GM19193 (cell line): ENCODE results near the gene GPR183.

ENCODE experiments used
- POLR2A ChIP-seq: IDR thresholded peaks from 4 replicates; pipeline ENCODE4 v1.6.1; 2011; ENCODE audit not compliant: insufficient read depth, insufficient read length; ENCODE audit errors: extremely low read depth

Gene GPR183

GRCh38 chr13:99294958-99295357 lies 12.2 kb downstream of the GPR183 start:
- no peak for TF ChIP-seq POLR2A

- no peak for TF ChIP-seq POLR2A
Observed at GRCh38 chr13:99294198-99294597, 13.0 kb downstream of the GPR183 start.

- no peak for TF ChIP-seq POLR2A
Observed at GRCh38 chr13:99293178-99293577, 14.0 kb downstream of the GPR183 start.

DNA sequence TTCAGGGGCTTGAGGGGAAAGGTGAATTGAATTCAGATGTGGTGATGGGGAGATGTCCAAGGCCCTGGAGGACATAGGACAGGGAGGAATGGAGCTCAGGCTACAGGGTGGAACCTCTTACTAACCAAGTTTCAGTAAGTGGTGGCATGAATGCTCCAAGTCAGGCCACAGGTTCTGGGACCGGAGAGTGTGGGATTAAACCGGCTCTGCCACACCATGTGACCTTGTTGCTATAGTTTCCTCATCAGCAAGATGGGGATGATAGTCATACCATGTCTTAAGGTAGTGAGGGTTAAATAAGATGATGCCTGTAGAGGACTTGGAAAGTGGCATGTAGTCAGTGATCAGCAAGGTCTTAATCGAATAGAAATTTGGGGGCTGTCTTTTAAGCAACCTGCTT lies 16.3 kb downstream of the GPR183 start:
- TF ChIP-seq POLR2A: no peak

GRCh38 chr13:99289674-99290337 lies 17.4 kb downstream of the GPR183 start:
- no peak for TF ChIP-seq POLR2A

- TF ChIP-seq POLR2A: no peak
Observed at GRCh38 chr13:99289271-99289670, 17.9 kb downstream of the GPR183 start.

DNA sequence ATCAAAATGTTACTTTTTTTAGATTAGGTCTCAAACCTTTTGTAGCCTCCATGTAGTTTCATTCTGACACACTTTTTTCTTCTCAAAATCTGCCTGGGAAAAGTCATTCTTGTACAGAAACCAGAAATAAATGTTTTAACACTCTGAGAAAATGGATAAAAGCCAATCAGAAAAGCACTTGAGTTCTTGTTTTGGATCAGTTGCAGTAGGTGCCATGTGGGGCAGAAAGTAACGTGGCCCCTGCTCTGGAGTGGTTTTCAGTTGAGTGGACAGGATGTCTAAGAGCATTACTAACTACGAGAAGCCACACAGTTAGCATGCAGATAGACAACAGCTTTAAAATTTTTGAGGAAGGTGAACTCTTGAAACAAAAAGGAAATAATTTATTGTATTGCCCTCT lies 19.1 kb downstream of the GPR183 start:
- no peak for TF ChIP-seq POLR2A

GRCh38 chr13:99287551-99287950 lies 19.6 kb downstream of the GPR183 start:
- TF ChIP-seq POLR2A: no peak

DNA sequence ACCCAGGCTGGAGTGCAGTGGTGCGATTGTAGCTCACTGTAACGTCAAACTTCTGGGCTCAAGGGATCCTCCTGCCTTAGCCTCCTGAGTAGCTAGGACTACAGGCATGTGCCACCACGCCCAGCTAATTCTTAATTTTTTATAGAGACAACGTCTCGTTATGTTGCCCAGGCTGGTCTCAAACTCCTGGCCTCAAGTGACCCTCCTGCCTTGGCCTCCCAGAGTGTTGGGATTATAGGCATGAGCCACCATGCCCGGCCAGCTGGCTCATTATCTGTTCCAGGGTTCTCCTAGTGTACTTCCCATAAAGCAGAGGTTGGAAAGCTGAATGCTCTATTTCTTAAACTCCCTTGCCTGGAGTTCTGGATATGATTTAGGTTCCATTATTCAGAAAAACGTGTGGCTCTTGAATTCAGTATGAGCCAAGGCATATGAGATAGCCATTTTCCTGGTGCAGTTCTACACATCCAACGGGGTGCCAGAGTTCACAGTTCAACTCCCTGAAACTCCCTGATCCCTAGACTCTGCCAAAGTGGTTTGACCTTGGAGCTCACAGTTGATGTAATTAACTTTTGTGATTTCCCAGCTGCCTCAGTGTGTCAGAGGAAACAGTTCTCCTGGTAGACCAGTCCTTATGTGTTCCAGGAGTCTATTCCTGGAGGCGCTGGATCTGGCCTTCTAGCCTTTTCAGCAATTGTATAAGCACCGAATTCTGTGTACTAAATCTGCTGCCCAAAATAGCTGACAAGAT lies 21.6 kb downstream of the GPR183 start:
- no peak for TF ChIP-seq POLR2A

DNA sequence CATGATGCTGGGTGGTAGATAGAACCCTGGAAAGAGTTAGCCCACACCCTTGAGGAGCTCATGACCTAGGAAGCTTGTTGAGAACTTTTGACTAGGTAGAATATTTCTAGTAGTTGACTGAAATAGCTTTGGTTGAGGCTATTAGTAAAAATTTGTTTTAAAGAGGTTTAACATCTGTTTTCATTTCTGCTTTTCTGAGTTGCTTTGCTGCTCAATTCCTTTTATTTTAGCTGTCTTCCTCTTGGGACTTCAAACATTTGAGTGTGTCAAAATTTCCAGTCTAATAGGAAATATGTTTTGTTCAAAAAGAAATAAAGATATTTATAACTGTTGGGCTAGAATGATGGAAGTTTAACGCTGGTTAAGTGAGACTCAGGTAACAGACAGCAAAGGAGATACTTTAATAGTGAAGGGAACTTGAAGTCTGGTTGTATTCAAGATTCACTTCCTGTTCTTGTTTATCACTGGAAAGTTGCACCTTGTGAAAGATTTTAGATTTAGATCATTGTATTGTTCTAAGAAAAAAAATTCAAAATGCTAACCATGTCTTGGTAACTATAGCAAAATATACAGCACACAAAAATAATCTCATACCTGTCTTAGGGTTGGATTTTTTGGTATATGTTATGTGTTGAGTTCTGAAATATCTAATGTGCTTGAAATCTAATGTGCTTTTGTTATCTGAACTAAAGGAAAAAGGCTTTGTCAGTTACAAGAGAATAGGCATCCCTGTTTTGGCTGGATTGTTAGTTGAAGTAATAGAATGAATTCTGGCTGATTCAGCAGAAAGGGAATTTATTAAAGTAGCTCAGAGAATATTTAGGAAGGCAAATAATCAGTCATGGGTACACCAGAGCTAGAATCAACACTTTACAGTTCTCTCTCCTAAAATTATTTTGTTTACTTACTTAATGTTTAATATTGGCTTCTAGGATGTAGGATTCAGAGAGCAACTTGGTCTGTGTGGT lies 24.7 kb downstream of the GPR183 start:
- no peak for TF ChIP-seq POLR2A

DNA sequence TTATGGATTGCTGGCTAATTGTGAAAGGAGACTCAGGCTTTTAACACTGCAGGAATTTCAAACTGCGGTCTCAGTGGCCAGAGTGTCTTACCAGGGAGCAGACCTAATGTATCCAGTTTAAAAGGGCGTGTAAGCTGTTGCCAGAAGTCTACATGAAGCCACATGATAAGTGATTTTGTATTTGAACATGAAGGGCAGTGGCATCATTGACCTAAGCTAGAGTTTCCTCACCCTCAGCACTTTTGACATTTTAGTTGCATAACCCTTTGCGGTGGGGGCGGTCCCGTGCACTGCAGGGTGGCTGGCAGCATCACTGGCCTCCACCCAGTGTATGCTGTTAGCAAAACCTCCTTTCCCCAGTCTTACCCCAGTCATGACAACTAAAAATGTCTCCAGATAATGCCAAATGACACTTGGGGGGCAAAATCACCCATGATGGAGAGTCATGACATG lies 25.4 kb downstream of the GPR183 start:
- TF ChIP-seq POLR2A: no peak

DNA sequence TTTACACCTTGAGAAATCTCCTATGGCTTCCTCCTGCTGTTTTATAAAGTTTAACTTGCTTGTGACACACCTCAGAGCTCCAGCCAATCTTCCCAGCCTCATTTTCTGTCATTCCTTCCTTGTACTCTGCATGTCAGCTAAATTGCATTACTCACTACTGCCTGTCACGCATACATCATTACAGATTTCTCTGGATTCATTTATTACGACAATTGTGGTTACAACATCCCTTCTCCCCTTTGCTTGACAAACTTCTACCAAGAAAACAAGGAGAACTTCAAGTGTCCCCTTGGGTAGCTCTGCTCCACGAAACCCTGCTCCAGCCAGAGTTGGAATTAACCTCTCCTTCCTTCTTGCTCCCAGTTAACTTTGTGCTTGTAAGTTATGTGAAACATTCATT lies 27.0 kb downstream of the GPR183 start:
- TF ChIP-seq POLR2A: no peak

DNA sequence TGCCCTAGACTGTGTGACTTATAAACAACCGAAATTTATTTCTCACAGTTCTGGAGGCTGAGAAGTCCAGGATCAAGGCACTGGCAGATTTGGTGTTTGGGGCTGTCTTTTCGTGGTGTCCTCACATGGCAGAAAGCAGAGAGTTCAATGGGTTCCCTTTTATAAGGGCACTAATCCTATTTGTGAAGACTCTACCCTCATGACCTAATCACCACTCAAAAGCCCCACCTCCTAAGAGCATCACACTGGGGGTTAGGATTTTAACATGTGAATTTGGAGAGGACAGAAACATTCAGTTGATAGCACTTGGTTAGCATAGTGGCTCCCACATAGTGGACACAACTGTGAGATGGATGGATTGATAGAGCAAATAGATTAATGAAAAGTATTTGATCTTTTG lies 27.6 kb downstream of the GPR183 start:
- no peak for TF ChIP-seq POLR2A

DNA sequence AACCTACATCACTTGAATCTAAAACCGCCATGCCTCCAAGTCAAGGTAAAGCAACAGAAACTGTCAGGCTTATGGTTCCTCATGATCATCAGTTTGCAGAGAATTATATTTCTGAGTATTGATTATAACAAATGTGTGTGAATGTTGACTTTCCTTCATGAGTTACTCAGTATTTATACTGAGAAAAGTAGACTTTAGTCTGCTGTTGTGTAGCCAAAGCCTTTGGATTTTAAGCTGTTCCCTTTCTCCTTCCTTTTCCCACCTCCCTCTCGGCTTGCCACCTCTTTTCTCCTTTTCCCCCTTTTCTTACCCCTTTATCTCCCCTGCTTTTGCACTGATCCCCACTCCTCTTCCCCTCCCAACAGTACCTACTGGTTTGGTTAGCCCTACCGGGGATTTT lies 28.4 kb downstream of the GPR183 start:
- TF ChIP-seq POLR2A: no peak

- no peak for TF ChIP-seq POLR2A
Observed at GRCh38 chr13:99278200-99278599, 29.0 kb downstream of the GPR183 start.
